Activated CD4-positive, alpha-beta T cell treated with anti-CD3 and anti-CD28 coated beads, Interleukin-2, amount 50 U/mL, for 24 hours (primary cell): ENCODE measurements around the gene MAP2K5.

Experiments
- DNase-seq, 2 donors: peaks; one replicate each; pipeline ENCODE4 v3.0.0-alpha.2; 2020; ENCODE audit warnings: low read depth in 1 of 2, low spot score in 1 of 2

MAP2K5 gene

GRCh38 chr15:67832897-67833709, 290.6 kb downstream of the MAP2K5 start:
- no peak for DNase-seq

- DNase-seq, result no peak
Measured at GRCh38 chr15:67833710-67834511, 291.4 kb downstream of the MAP2K5 start.

GRCh38 chr15:67834581-67835296, 292.2 kb downstream of the MAP2K5 start:
- no peak for DNase-seq

- DNase-seq, result no peak
Measured at GRCh38 chr15:67835297-67836133, 293.0 kb downstream of the MAP2K5 start.

GRCh38 chr15:67836134-67836455, 293.6 kb downstream of the MAP2K5 start:
- DNase-seq, result no peak

GRCh38 chr15:67836477-67836876, 294.0 kb downstream of the MAP2K5 start:
- no peak for DNase-seq

GRCh38 chr15:67836955-67837354, 294.5 kb downstream of the MAP2K5 start:
- no peak for DNase-seq

GRCh38 chr15:67838789-67839332, 296.4 kb downstream of the MAP2K5 start:
- DNase-seq, result no peak

GRCh38 chr15:67839499-67839928, 297.0 kb downstream of the MAP2K5 start:
- DNase-seq, result no peak

GRCh38 chr15:67839929-67840748, 297.6 kb downstream of the MAP2K5 start, which contains the start of gene RNU6-1:
Gene RNU6-1 (minus strand): TSS chr15:67840045.
- DNase-seq, result peak; percentile 91

- no peak for DNase-seq
Measured at GRCh38 chr15:67840749-67841512, 298.4 kb downstream of the MAP2K5 start.

GRCh38 chr15:67841513-67841762, 298.9 kb downstream of the MAP2K5 start:
- DNase-seq, result no peak

- no peak for DNase-seq
Measured at GRCh38 chr15:67843092-67843501, 300.6 kb downstream of the MAP2K5 start.

- no peak for DNase-seq
Measured at GRCh38 chr15:67843571-67844387, 301.3 kb downstream of the MAP2K5 start.

- DNase-seq, result no peak
Measured at GRCh38 chr15:67845974-67846373, 303.5 kb downstream of the MAP2K5 start.

GRCh38 chr15:67849538-67849937, 307.0 kb downstream of the MAP2K5 start:
- DNase-seq, result no peak

- no peak for DNase-seq
Measured at GRCh38 chr15:67850336-67850735, 307.8 kb downstream of the MAP2K5 start.

- DNase-seq, result no peak
Measured at GRCh38 chr15:67850994-67851571, 308.6 kb downstream of the MAP2K5 start.
